GM23338 (cell line): ENCODE measurements around the gene CFAP299. TPM values are rescaled to one million over a fixed set of nuclear protein-coding genes. Genes with fewer than 3 reads are reported as not detected.

Source experiments
- ATAC-seq: fragments of 200-7000 bp; cut with Tn5 transposase; 3 replicates; pipeline ENCODE4 v1.9.1; 2020
- DNase-seq: peaks from one replicate; pipeline ENCODE4 v3.0.0-alpha.2; 2015; ENCODE audit warnings: low spot score
- H2AFZ ChIP-seq: fragments of 200-600 bp; sonication (generic); 2 replicates; pipeline ENCODE4 v1.8.0; 2016; ENCODE audit warnings: antibody characterized with exemption, mild to moderate bottlenecking, moderate library complexity
- H3F3A ChIP-seq: fragments of 200-600 bp; sonication (generic); replicated peaks from 2 replicates; pipeline ENCODE4 v1.8.0; 2017; ENCODE audit warnings: antibody characterized with exemption, mixed run types, low read depth
- H3K27ac ChIP-seq: fragments of 200-600 bp; sonication (generic); 2 replicates; pipeline ENCODE4 v1.6.1; 2016; ENCODE audit warnings: low read depth
- H3K27me3 ChIP-seq: fragments of 200-600 bp; sonication (generic); 2 replicates; pipeline ENCODE4 v1.8.0; 2016; ENCODE audit warnings: mild to moderate bottlenecking, mixed run types, moderate library complexity; ENCODE audit not compliant: insufficient read depth
- H3K36me3 ChIP-seq: fragments of 200-600 bp; sonication (generic); 2 replicates; pipeline ENCODE4 v1.8.0; 2016; ENCODE audit warnings: mild to moderate bottlenecking; ENCODE audit not compliant: insufficient read depth
- H3K4me1 ChIP-seq: fragments of 200-600 bp; sonication (generic); 2 replicates; pipeline ENCODE4 v1.8.0; 2016; ENCODE audit warnings: mild to moderate bottlenecking, moderate library complexity; ENCODE audit not compliant: insufficient read depth
- H3K4me2 ChIP-seq: fragments of 200-600 bp; sonication (generic); 2 replicates; pipeline ENCODE4 v1.7.1; 2017; ENCODE audit warnings: mixed run types
- H3K4me3 ChIP-seq: fragments of 200-600 bp; sonication (generic); 2 replicates; pipeline ENCODE4 v1.6.1; 2016; ENCODE audit warnings: mixed run types
- H3K79me2 ChIP-seq: fragments of 200-600 bp; sonication (generic); replicated peaks from 2 replicates; pipeline ENCODE4 v1.8.0; 2017; ENCODE audit warnings: mild to moderate bottlenecking; ENCODE audit not compliant: insufficient read depth
- H3K9me2 ChIP-seq: fragments of 200-600 bp; sonication (generic); 2 replicates; pipeline ENCODE4 v1.8.0; 2017; ENCODE audit not compliant: insufficient read depth
- H4K20me1 ChIP-seq: fragments of 200-600 bp; sonication (generic); replicated peaks from 2 replicates; pipeline ENCODE4 v1.8.0; 2017; ENCODE audit warnings: mild to moderate bottlenecking; ENCODE audit not compliant: insufficient read depth
- H3K27ac Mint-ChIP-seq: 2 replicates; pipeline ENCODE4 v1.8.0; 2020; ENCODE audit warnings: inconsistent platforms, mild to moderate bottlenecking, moderate library complexity, mixed read lengths
- H3K27me3 Mint-ChIP-seq: 3 replicates; pipeline ENCODE4 v1.8.0; 2022; ENCODE audit warnings: low read depth, mild to moderate bottlenecking, moderate library complexity, mixed read lengths, inconsistent platforms; ENCODE audit not compliant: insufficient read depth, poor library complexity
- H3K36me3 Mint-ChIP-seq: 3 replicates; pipeline ENCODE4 v1.8.0; 2021; ENCODE audit warnings: low read depth, mild to moderate bottlenecking, inconsistent platforms, moderate library complexity, mixed read lengths
- H3K4me1 Mint-ChIP-seq: 3 replicates; pipeline ENCODE4 v1.8.0; 2020; ENCODE audit warnings: mild to moderate bottlenecking, inconsistent platforms, mixed read lengths
- H3K4me3 Mint-ChIP-seq: 3 replicates; pipeline ENCODE4 v1.8.0; 2021; ENCODE audit warnings: moderate library complexity, mild to moderate bottlenecking, inconsistent platforms, mixed read lengths
- H3K9me3 Mint-ChIP-seq: 3 replicates; pipeline ENCODE4 v1.8.0; 2020; ENCODE audit warnings: moderate library complexity, mild to moderate bottlenecking, inconsistent platforms, mixed read lengths
- CREB1 ChIP-seq: fragments of 250-450 bp; sonication (Bioruptor Pico); IDR thresholded peaks from 2 replicates; pipeline ENCODE4 v1.5.0; 2020; ENCODE audit warnings: low read depth, mild to moderate bottlenecking, moderate library complexity
- CTCF ChIP-seq, 2 experiments: fragments of 200-600 bp in 1 of 2; sonication (generic) in 1 of 2; conservative IDR thresholded peaks; 2 replicates each; pipeline versions ENCODE4 v1.5.1 to v1.6.1; 2016 to 2017; ENCODE audit warnings: antibody characterized with exemption in 2 of 2, low read depth in 2 of 2, mild to moderate bottlenecking in 2 of 2, moderate library complexity in 1 of 2
- EZH2 ChIP-seq: fragments of 200-600 bp; sonication (generic); IDR thresholded peaks from one replicate; pipeline ENCODE4 v1.8.0; 2017; ENCODE audit warnings: antibody characterized with exemption, mild to moderate bottlenecking, low read depth; ENCODE audit not compliant: unreplicated experiment
- EZH2phosphoT487 ChIP-seq: fragments of 200-600 bp; sonication (generic); IDR thresholded peaks from one replicate; pipeline ENCODE4 v1.8.1; 2018; ENCODE audit warnings: antibody characterized with exemption; ENCODE audit not compliant: unreplicated experiment
- JUNB ChIP-seq: IDR thresholded peaks from one replicate; pipeline ENCODE4 v1.6.1; 2016; ENCODE audit warnings: antibody characterized with exemption; ENCODE audit not compliant: unreplicated experiment
- NANOG ChIP-seq: IDR thresholded peaks from 2 replicates; pipeline ENCODE4 v1.6.1; 2016; ENCODE audit warnings: antibody characterized with exemption, borderline replicate concordance
- POLR2AphosphoS5 ChIP-seq: IDR thresholded peaks from 2 replicates; pipeline ENCODE4 v1.6.1; 2016; ENCODE audit warnings: antibody characterized with exemption, low read depth
- REST ChIP-seq: IDR thresholded peaks from one replicate; pipeline ENCODE4 v1.6.1; 2018; ENCODE audit warnings: antibody characterized with exemption; ENCODE audit not compliant: unreplicated experiment
- ZNF114 ChIP-seq: fragments of 250-450 bp; sonication (Bioruptor Pico); IDR thresholded peaks from 2 replicates; pipeline ENCODE4 v1.5.0; 2020; ENCODE audit warnings: mild to moderate bottlenecking, moderate library complexity
- ZNF462 ChIP-seq: fragments of 250-450 bp; sonication (Bioruptor Pico); IDR thresholded peaks from 2 replicates; pipeline ENCODE4 v1.5.0; 2020; ENCODE audit warnings: mild to moderate bottlenecking, moderate library complexity
- polyA plus RNA-seq: library from polyadenylated mRNA; unstranded; fragments of >200 nt; fragmentation: Nextera tagmentation; extraction: Ambion mirVana; gene quantifications from 2 replicates; pipeline ENCODE4 v1.2.1, GENCODE V29; 2016
- total RNA-seq: library from RNA; depleted of rRNA; stranded (reverse); fragments of >200 nt; shearing (Covaris generic); gene quantifications from 2 replicates; pipeline ENCODE4 v1.2.3, GENCODE V29; 2014

Gene CFAP299
- total and polyA plus RNA-seq, 2 experiments from 2014 or later, result not detected

- Mint-ChIP-seq H3K4me3 (no peak overlapping the region), H3K9me3 (peaks cover 10% of the 10 kb centered on the region; the same call in 2 of the 3 replicates), H3K4me1 (no peaks in the 10 kb centered on the region), H3K27ac (no peak overlapping the region), H3K36me3 (peaks cover 10% of the 10 kb centered on the region; the same call in 2 of the 3 replicates), H3K27me3 (no peaks in the 10 kb centered on the region)
- Histone ChIP-seq H3K4me3 (no peak overlapping the region), H4K20me1 (no peaks in the 10 kb centered on the region), H3K4me2 (no peak overlapping the region), H3K9me2 (no peaks in the 10 kb centered on the region; the same call in 1 of the 2 replicates), H3K27ac (no peak overlapping the region), H2AFZ (no peak overlapping the region), H3K4me1 (no peaks in the 10 kb centered on the region), H3K36me3 (no peaks in the 10 kb centered on the region), H3F3A (no peaks in the 10 kb centered on the region), H3K27me3 (no peaks in the 10 kb centered on the region), H3K79me2 (no peaks in the 10 kb centered on the region)
- no peak for ATAC-seq
- no peak for DNase-seq
- no peak for TF ChIP-seq CREB1 (CRISPR knock-in tag)
Observed at GRCh38 chr4:80446248-80446647, 110.7 kb downstream of the CFAP299 start.

- H4K20me1 ChIP-seq, result no peaks in the 10 kb centered on the region
- H3K4me2 ChIP-seq, result no peak overlapping the region
- no peaks in the 10 kb centered on the region for H3K27me3 Mint-ChIP-seq
- H3K9me2 ChIP-seq, result no peaks in the 10 kb centered on the region; the same call in 1 of the 2 replicates
- H3K4me3 ChIP-seq, result no peak overlapping the region
- H3F3A ChIP-seq, result no peaks in the 10 kb centered on the region
- H3K4me1 ChIP-seq, result no peaks in the 10 kb centered on the region
- no peaks in the 10 kb centered on the region for H3K27me3 ChIP-seq
- no peaks in the 10 kb centered on the region for H3K79me2 ChIP-seq
- H3K27ac ChIP-seq, result no peak overlapping the region
- no peak overlapping the region for H2AFZ ChIP-seq
- ATAC-seq (no peak), DNase-seq (no peak)
- no peak overlapping the region for H3K27ac Mint-ChIP-seq
- H3K9me3 Mint-ChIP-seq, result peaks cover 8% of the 10 kb centered on the region; the same call in 2 of the 3 replicates
- H3K36me3 Mint-ChIP-seq, result peaks cover 7% of the 10 kb centered on the region; the same call in 1 of the 3 replicates
- H3K4me1 Mint-ChIP-seq, result no peaks in the 10 kb centered on the region
- H3K36me3 ChIP-seq, result no peaks in the 10 kb centered on the region
- no peak overlapping the region for H3K4me3 Mint-ChIP-seq
- TF ChIP-seq JUNB, result no peak
- no peak for TF ChIP-seq NANOG
- no peak for TF ChIP-seq CREB1 (CRISPR knock-in tag)
- no peak for TF ChIP-seq POLR2AphosphoS5
- no peak for TF ChIP-seq EZH2
- TF ChIP-seq REST, result no peak
- no peak for TF ChIP-seq EZH2phosphoT487
- no peak for TF ChIP-seq ZNF114 (CRISPR knock-in tag)
- no peak for TF ChIP-seq ZNF462 (CRISPR knock-in tag)
- TF ChIP-seq CTCF (conservative IDR thresholded peaks at IDR 0.05; ENCODE audit: low read depth in 2 of 2), result no peak
Observed at GRCh38 chr4:80446664-80447063, 111.1 kb downstream of the CFAP299 start.
